Lower leg skin (tissue), 3 donors: ENCODE results near the gene RAP1GAP2.

Experiments
- POLR2A ChIP-seq, 2 donors: fragments of 450-650 bp; IDR thresholded peaks; one replicate each; pipeline ENCODE4 v1.6.1; 2016 to 2017; ENCODE audit warnings: antibody characterized with exemption in 2 of 2, mild to moderate bottlenecking in 1 of 2, moderate library complexity in 1 of 2
- TF ChIP-seq, protein P1 (sequence below), 3 donors: fragments of 450-650 bp; IDR thresholded peaks; one replicate each; pipeline ENCODE4 v1.5.1; 2016; ENCODE audit warnings: antibody characterized with exemption in 3 of 3, mild to moderate bottlenecking in 3 of 3, moderate library complexity in 2 of 3

DNA sequence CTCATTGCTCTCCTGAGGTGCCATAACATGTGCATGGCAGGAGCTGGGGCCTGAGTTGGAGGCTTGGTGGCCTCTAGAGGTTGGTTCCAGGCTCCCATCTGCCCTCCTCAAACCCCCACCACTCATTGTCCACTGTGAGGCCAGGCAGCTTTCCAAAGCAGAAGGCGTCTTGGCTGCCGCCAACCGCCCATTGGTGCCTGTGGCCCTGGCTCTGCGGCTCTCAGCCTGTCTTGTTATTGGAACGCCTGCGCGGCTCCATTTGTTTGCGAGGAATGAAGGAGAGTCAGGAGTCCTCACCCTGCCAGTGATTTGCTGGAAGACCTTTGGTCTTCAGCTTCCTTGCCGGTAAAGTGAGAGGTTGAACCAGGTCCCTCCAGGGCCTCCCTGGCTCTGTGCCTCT, 223.5 kb downstream of the RAP1GAP2 start:
- TF ChIP-seq, protein P1, sequence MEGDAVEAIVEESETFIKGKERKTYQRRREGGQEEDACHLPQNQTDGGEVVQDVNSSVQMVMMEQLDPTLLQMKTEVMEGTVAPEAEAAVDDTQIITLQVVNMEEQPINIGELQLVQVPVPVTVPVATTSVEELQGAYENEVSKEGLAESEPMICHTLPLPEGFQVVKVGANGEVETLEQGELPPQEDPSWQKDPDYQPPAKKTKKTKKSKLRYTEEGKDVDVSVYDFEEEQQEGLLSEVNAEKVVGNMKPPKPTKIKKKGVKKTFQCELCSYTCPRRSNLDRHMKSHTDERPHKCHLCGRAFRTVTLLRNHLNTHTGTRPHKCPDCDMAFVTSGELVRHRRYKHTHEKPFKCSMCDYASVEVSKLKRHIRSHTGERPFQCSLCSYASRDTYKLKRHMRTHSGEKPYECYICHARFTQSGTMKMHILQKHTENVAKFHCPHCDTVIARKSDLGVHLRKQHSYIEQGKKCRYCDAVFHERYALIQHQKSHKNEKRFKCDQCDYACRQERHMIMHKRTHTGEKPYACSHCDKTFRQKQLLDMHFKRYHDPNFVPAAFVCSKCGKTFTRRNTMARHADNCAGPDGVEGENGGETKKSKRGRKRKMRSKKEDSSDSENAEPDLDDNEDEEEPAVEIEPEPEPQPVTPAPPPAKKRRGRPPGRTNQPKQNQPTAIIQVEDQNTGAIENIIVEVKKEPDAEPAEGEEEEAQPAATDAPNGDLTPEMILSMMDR (IDR thresholded peaks at IDR 0.05) = no peak
- no peak for TF ChIP-seq POLR2A (IDR thresholded peaks at IDR 0.05)
